Vagina (tissue), 2 donors: ENCODE results near the gene ALS2CL.

Source experiments
- POLR2AphosphoS5 ChIP-seq, 2 donors: sonication (generic); formaldehyde crosslinking; IDR thresholded peaks; one replicate each; pipeline ENCODE4 v1.9.0; 2017; ENCODE audit warnings: antibody characterized with exemption in 2 of 2, mild to moderate bottlenecking in 2 of 2, low read depth in 1 of 2; ENCODE audit not compliant: insufficient read depth in 1 of 2
- TF ChIP-seq, protein P1 (sequence below), 3 experiments: fragments of 450-650 bp in 2 of 3; fragments of 200-600 bp in 1 of 3; sonication (generic) in 1 of 3; IDR thresholded peaks; one replicate each; pipeline ENCODE4 v1.5.1; 2017 to 2019; ENCODE audit warnings: antibody characterized with exemption in 3 of 3, mild to moderate bottlenecking in 2 of 3, moderate library complexity in 2 of 3

- TF ChIP-seq, protein P1, sequence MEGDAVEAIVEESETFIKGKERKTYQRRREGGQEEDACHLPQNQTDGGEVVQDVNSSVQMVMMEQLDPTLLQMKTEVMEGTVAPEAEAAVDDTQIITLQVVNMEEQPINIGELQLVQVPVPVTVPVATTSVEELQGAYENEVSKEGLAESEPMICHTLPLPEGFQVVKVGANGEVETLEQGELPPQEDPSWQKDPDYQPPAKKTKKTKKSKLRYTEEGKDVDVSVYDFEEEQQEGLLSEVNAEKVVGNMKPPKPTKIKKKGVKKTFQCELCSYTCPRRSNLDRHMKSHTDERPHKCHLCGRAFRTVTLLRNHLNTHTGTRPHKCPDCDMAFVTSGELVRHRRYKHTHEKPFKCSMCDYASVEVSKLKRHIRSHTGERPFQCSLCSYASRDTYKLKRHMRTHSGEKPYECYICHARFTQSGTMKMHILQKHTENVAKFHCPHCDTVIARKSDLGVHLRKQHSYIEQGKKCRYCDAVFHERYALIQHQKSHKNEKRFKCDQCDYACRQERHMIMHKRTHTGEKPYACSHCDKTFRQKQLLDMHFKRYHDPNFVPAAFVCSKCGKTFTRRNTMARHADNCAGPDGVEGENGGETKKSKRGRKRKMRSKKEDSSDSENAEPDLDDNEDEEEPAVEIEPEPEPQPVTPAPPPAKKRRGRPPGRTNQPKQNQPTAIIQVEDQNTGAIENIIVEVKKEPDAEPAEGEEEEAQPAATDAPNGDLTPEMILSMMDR (IDR thresholded peaks at IDR 0.05) = peak; percentile 76 to 96 (median 92)
- peak; percentile 31 to 57 for TF ChIP-seq POLR2AphosphoS5 (IDR thresholded peaks at IDR 0.05; ENCODE audit: insufficient read depth in 1 of 2, low read depth in 1 of 2)
Measured at GRCh38 chr3:46629551-46630517, 63.6 kb downstream of the ALS2CL start.
